ENCODE results near the gene CCR5AS.
"Not testable (repeated sequence)": the region's sequence is repeated elsewhere in the genome, so short reads cannot be mapped to it uniquely, and the experiment has no call there.

CCR5AS gene

DNA sequence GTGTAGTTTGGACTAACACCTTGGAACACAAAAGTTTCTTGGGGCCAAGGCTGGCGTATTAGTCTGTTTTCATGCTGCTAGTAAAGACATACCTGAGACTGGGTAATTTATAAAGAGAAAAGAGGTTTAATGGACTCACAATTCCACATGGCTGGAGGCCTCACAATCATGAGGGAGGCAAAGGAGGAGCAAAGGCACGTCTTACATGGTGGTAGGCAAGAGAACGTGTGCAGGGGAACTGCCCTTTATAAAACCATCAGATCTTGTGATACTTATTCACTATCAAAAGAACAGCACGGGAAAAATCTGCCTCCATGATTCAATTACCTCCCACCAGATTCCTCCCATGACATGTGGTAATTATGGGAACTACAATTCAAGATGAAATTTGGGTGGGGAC is 62.4 kb downstream of the CCR5AS start:
- no peak overlapping the region for H3K27ac Mint-ChIP-seq
- ATAC-seq (no peak), DNase-seq (no peak)

DNA sequence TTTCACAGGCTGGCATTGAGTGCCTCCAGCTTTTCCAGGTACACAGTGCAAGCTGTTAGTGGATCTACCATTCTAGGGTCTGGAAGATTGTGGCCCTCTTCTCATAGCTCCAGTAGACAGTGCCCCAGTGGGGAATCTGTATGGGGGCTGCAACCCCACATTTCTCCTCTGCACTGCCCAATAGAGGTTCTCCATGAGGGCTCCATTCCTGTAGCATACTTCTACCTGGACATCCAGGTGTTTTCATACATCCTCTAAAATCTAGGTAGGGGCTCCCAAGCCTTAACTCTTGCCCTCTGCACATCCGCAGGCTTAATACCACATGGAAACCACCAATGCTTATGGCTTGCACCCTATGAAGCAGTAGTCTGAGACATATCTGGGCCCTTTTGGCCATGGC is 68.0 kb downstream of the CCR5AS start:
- DNase-seq (no peak), ATAC-seq (no peak)
- Mint-ChIP-seq H3K27ac (no peak overlapping the region), H3K36me3 (ENCODE audit: low read depth) (no peaks in the 10 kb centered on the region), H3K4me3 (no peak overlapping the region), H3K27me3 (no peaks in the 10 kb centered on the region), H3K4me1 (peaks cover 6% of the 10 kb centered on the region)
- no peaks in the 10 kb centered on the region for H3K9me3 ChIP-seq (ENCODE audit: control insufficient read depth, low read length, poor library complexity, severe bottlenecking)

More for the DNA sequence above, 62.4 kb downstream of the CCR5AS start:
- no peak overlapping the region for H3K4me3 Mint-ChIP-seq
- no peaks in the 10 kb centered on the region for H3K9me3 ChIP-seq (ENCODE audit: control insufficient read depth, low read length, poor library complexity, severe bottlenecking)
- H3K4me1 Mint-ChIP-seq = peaks cover 17% of the 10 kb centered on the region
- no peaks in the 10 kb centered on the region for H3K27me3 Mint-ChIP-seq
- no peaks in the 10 kb centered on the region for H3K36me3 Mint-ChIP-seq (ENCODE audit: low read depth)

DNA sequence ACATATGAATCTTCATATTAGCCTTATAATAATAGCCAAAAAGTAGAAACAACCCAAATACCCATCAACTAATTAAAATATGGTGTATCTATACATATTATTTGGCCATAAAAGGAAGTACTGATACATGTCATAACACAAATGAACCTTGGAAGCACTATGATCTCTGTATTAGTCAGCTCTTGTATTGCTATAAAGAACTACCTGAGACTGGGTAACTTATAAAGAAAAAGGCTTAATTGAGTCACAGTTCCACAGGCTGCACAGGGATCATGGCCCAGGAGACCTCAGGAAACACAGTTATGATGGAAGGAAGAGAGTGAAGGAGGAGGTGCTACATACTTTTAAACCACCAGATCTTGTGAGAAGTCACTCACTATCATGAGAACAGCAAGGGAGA is 69.0 kb downstream of the CCR5AS start:
- no peaks in the 10 kb centered on the region for H3K27me3 Mint-ChIP-seq
- H3K4me1 Mint-ChIP-seq = peaks cover 10% of the 10 kb centered on the region
- no peaks in the 10 kb centered on the region for H3K9me3 ChIP-seq (ENCODE audit: control insufficient read depth, low read length, poor library complexity, severe bottlenecking)
- ATAC-seq (no peak), DNase-seq (no peak)
- no peak overlapping the region for H3K4me3 Mint-ChIP-seq
- H3K36me3 Mint-ChIP-seq (ENCODE audit: low read depth) = no peaks in the 10 kb centered on the region
- H3K27ac Mint-ChIP-seq = no peak overlapping the region

DNA sequence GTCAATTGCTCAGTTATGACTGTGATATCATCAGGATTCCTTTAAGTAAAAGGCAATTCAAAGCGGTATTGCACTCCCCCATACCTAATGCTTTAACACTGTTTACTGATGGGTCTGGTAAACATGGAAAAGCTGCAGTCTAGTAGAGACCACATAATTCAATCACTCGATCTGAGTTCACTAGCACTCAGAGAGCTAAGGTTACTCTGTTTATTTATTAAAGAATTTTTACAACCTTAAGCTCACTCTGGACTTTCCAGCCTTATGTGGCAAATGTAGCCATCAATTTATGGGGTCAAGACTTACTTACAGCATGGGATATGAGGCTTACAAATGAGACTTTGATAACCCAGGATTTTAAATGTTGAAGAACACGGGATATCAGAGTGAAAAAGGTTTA is 71.3 kb downstream of the CCR5AS start:
- DNase-seq = no peak
- H3K4me3 Mint-ChIP-seq = no peak overlapping the region
- H3K27ac Mint-ChIP-seq = peak overlapping the region; percentile 8
- no peak for ATAC-seq
- no peaks in the 10 kb centered on the region for H3K9me3 ChIP-seq (ENCODE audit: control insufficient read depth, low read length, poor library complexity, severe bottlenecking)
- H3K27me3 Mint-ChIP-seq = no peaks in the 10 kb centered on the region
- H3K36me3 Mint-ChIP-seq (ENCODE audit: low read depth) = no peaks in the 10 kb centered on the region
- H3K4me1 Mint-ChIP-seq = peaks cover 10% of the 10 kb centered on the region

DNA sequence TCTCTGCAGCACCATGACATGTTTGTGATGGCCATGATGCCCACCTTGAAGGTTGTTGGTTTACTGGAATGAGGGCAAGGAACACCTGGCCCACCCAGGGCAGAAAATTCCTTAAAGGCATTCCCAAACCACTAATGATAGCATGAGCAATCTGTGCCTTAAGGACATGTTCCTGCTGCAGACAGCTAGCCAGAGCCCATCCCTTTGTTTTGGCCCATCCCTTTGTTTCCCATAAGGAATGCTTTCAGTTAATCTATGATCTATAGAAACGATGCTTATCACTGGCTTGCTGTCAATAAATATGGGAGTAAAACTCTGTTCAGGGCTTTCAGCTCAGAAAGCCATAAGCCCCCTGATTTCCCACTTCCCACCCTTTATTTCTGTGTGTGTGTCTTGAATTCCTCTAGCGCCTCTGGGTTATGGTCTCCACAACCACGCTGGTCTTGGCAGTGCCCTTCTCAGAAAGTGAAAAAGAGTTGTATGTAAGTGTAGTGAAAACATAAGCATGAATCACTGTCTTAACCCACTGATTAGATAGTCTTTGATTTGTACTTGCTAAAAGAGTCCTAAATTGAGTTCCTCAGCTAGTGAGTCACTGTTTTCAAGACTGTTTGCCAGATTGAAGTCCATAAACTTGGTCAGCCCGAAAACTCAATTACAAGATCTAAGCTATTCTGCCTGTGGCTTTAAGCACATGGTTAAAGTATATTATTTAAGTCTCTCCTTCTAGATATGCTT is 72.0 kb downstream of the CCR5AS start:
- H3K4me3 Mint-ChIP-seq = no peak overlapping the region
- peak overlapping the region; percentile 8 for H3K27ac Mint-ChIP-seq
- no peak for ATAC-seq
- H3K36me3 Mint-ChIP-seq (ENCODE audit: low read depth) = no peaks in the 10 kb centered on the region
- H3K4me1 Mint-ChIP-seq = peaks cover 10% of the 10 kb centered on the region
- DNase-seq = no peak
- no peaks in the 10 kb centered on the region for H3K9me3 ChIP-seq (ENCODE audit: control insufficient read depth, low read length, poor library complexity, severe bottlenecking)
- H3K27me3 Mint-ChIP-seq = no peaks in the 10 kb centered on the region

DNA sequence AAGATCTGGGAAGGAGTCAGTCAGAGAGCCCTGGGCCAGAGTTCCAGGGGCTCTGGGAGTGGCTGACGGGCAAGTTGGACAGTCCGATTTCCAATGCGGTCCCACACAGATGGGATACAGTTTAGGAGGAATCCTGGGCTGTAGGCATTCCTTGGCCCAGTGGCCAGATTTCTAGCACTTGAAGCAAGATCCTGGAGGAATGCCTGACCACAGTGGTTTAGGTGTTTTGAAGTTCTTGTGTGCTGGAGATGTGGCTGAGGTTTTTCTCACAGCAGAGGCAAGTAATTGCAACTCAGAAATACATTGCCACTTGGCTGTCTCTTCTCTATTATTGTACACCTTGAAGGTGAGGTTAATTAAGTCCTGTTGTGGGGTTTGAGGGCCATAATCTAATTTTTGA is 76.2 kb downstream of the CCR5AS start:
- H3K27ac Mint-ChIP-seq; H3K27me3 Mint-ChIP-seq; H3K4me3 Mint-ChIP-seq; H3K9me3 ChIP-seq (ENCODE audit: control insufficient read depth, low read length, poor library complexity, severe bottlenecking); DNase-seq; ATAC-seq; H3K36me3 Mint-ChIP-seq (ENCODE audit: low read depth): not testable (repeated sequence)
- H3K4me1 Mint-ChIP-seq = peaks cover 10% of the 10 kb centered on the region

DNA sequence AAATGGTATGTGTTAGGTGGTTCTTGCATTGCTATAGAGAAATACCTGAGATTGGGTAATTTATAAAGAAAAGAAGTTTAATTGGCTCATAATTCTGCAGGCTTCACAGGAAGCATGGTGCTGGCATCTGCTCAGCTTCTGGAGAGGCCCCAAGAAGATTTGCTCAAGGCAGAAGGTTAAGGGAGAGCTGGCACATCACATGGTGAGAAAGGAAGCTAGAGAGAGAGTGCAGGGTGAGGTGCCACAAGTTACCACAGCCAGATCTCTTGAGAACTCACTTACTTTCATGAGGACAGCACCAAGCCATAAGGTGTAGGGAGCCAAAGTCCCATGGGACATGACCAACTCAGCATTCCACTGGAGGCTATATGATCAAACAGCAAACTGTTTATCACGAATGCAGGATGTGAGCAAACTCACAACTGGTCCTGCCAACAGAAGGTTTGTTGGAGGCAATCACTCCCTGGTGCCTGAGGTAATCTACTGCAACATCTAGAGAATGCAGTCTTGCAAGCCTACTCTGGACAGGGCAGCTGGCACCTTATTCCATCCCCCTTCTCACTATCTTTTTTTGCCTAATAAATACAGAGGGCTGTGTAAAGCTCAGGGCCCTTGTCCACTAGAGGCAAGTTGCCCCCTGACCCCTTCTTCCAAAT is 81.1 kb downstream of the CCR5AS start:
- no peaks in the 10 kb centered on the region for H3K27me3 Mint-ChIP-seq
- H3K4me1 Mint-ChIP-seq = no peaks in the 10 kb centered on the region
- H3K27ac Mint-ChIP-seq = no peak overlapping the region

DNA sequence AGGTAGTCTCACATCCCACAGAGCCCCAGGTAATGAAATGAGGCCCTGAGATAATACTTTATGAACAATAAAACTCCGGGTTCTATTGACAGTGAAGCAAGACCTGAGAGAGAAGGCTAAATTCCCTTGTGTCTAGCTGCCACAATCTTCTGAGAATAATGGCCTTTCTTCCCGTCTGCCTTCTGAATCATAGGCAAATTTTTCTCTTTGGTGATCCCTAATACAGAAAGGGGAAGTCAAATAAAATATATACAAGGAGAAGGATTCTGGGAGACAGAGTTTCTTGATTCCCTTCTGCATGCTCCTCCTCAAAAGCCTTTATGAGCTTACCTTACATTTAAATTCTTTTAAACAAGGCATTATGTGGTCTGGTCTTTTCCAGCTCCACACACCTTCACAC is 82.8 kb downstream of the CCR5AS start:
- H3K4me1 Mint-ChIP-seq = no peaks in the 10 kb centered on the region
- ATAC-seq (no peak), DNase-seq (no peak)
- no peaks in the 10 kb centered on the region for H3K36me3 Mint-ChIP-seq (ENCODE audit: low read depth)
- no peak overlapping the region for H3K4me3 Mint-ChIP-seq
- no peaks in the 10 kb centered on the region for H3K9me3 ChIP-seq (ENCODE audit: control insufficient read depth, low read length, poor library complexity, severe bottlenecking)
- H3K27ac Mint-ChIP-seq = no peak overlapping the region
- no peaks in the 10 kb centered on the region for H3K27me3 Mint-ChIP-seq

More for the DNA sequence above, 81.1 kb downstream of the CCR5AS start:
- Mint-ChIP-seq H3K36me3 (ENCODE audit: low read depth) (no peaks in the 10 kb centered on the region), H3K4me3 (no peak overlapping the region)
- no peak for DNase-seq
- no peaks in the 10 kb centered on the region for H3K9me3 ChIP-seq (ENCODE audit: control insufficient read depth, low read length, poor library complexity, severe bottlenecking)
- ATAC-seq = no peak

DNA sequence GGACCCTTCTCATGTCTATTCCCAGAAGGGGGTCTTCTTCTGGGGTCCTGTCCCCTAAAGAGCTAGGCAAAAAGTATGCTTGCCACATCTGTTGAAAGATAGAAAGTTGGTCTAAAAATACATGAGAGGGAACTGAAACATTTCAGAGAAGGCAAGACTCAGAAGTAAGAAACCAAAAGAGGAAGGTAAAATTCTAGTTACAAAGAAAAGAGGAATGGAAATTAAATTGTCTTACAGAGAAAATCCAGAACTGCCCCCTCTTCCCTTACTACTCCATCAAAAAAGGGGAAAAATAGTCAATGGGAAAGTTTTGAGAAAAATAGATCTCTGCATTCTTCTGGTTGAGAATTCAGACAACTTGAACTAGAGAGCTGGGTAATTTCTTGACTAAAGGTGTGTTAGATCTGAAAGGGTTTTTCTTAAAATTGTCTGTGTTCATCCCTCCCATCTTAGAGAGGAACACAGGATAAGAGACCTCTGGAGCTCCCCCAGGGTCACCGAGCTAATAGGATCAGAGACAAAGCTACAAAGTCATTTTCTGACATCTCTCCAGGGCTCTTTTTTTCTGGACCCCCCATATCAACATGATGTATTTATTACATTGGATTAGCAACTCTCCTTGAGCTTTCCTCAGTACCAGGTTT is 85.3 kb downstream of the CCR5AS start:
- no peaks in the 10 kb centered on the region for H3K9me3 ChIP-seq (ENCODE audit: control insufficient read depth, low read length, poor library complexity, severe bottlenecking)
- no peak for DNase-seq
- Mint-ChIP-seq H3K4me3 (no peak overlapping the region), H3K4me1 (no peaks in the 10 kb centered on the region), H3K27me3 (no peaks in the 10 kb centered on the region), H3K36me3 (ENCODE audit: low read depth) (no peaks in the 10 kb centered on the region), H3K27ac (no peak overlapping the region)
- no peak for ATAC-seq

DNA sequence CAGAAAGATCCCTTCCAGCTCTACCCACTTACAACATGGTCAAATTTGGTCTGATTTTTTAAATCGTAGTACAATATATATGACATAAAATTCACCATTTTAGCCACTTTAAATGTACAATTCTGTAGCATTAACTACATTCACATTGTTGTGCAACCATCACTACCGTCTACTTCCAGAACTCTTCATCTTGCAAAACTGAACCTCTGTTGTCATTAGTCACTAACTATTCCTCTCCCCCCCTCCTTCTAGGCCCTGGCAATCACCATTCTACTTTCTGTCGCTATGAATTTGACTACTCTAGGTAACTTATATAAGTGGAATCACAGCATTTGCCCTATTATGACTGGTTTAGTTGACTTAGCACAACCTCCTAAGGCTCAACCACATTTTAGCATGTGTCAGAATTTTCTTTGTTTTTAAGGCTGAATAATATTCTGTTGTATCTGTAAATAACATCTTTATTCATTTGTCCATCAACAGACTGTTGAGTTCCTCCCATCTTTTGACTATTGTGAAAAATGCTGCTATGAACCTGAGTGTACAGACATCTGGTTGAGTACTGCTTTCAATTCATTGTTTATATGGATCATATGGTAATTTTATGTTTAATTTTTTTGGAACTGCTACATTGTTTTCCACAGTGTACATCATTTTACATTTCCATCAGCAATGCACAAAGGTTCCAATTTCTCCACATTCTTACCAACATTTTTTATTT is 88.5 kb downstream of the CCR5AS start:
- H3K27me3 Mint-ChIP-seq = no peaks in the 10 kb centered on the region
- H3K27ac Mint-ChIP-seq = no peak overlapping the region
- ATAC-seq = no peak

DNA sequence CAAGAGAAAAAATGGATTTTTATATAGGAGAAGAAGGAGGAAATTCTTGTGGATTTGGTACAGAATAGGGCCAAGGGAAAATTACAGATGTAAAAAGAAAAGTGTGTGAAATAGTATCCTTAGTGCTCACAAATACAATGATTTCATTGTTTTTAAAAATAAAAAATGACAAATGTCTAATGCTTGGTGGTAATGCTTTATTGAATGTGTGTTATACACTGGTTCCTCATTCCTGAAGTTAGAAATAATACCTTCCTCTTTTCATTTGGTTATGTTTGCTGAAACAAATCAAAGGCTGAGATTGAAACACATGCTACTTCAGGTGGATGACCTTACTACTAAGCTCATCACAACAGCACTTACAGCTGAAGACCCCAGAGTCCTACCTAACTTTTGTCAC is 90.7 kb downstream of the CCR5AS start:
- no peaks in the 10 kb centered on the region for H3K9me3 ChIP-seq (ENCODE audit: control insufficient read depth, low read length, poor library complexity, severe bottlenecking)
- Mint-ChIP-seq H3K4me3 (no peak overlapping the region), H3K27ac (no peak overlapping the region), H3K4me1 (peaks cover 2% of the 10 kb centered on the region), H3K27me3 (no peaks in the 10 kb centered on the region), H3K36me3 (ENCODE audit: low read depth) (no peaks in the 10 kb centered on the region)
- DNase-seq = no peak
- ATAC-seq = no peak

More for the DNA sequence above, 88.5 kb downstream of the CCR5AS start:
- H3K9me3 ChIP-seq (ENCODE audit: control insufficient read depth, low read length, poor library complexity, severe bottlenecking) = no peaks in the 10 kb centered on the region
- Mint-ChIP-seq H3K36me3 (ENCODE audit: low read depth) (no peaks in the 10 kb centered on the region), H3K4me1 (no peaks in the 10 kb centered on the region), H3K4me3 (no peak overlapping the region)
- no peak for DNase-seq

DNA sequence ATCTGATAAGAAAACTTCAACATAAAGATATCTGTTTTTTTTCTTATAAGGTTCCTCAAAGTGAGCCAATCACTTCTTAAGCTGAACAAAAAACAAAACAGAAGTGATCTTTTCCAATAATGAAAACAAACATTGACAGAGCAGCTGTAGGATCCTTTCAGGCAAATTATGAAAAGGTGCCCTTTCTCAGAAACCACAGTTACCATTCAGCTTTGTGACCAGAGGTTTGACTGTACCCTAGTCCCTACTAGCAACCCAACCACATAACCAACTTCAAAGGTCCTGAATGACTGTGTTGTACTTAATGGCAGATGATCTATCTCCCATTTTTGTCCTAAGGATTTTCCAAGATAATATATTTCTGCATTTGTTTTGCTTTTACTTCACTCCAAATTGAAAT is 92.3 kb downstream of the CCR5AS start:
- Mint-ChIP-seq H3K27me3 (no peaks in the 10 kb centered on the region), H3K4me3 (no peak overlapping the region), H3K4me1 (peaks cover 2% of the 10 kb centered on the region), H3K36me3 (ENCODE audit: low read depth) (peaks cover 2% of the 10 kb centered on the region), H3K27ac (no peak overlapping the region)
- DNase-seq = no peak
- ATAC-seq = no peak
- no peaks in the 10 kb centered on the region for H3K9me3 ChIP-seq (ENCODE audit: control insufficient read depth, low read length, poor library complexity, severe bottlenecking)
